Islet of Langerhans (tissue), 1 donor: ENCODE measurements around the gene IGF1R.

Experiments used
- FAIRE-seq: peaks from one replicate; lab custom pipeline; 2011; peaks lifted over from hg19 to GRCh38; lab: Jason Lieb, UNC

The IGF1R gene

DNA sequence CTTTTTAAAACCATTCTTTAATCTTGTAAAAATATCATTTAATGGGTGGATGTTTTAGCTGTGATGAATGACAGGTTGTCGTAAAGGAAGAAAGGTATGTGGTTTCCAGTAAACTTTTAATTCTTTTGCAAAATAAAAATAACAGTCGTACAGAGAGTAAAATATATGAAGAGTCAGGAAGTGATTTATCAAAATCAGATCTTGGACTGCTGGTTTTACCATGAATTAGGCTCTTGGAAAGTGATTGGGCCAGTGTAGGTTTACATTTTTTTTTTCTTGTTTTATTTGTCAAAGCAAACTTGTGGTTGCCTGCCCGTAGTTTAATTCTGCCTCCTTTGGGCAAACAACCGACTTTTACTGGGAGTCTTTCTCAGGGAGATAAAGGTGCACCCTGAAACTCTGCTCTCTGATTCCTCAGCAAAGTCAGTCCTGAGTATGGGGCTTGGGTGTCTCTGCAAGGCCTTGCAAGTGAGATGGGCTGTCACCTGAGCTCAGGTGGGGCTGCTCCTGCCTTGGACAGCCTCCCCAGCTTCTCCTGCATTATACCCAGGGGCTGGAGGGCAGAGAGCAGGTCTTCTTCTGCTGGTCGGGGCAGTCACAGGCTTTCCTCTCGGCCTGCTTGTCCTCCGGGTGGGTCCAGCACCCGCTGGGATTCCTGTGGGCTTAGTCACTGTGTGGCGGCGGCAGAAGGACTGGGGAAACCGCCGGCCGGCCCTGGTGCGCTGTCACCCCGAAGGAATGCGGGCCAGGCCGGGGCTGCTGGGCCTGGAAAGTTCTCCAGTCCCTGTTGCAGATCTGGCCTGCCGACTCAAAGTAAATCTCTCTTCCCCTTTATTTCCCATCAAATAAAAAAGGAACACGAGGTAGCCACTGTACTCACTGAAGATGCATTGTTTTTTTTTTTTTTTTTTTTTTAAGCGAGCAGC lies 79.0 kb downstream of the IGF1R start:
- FAIRE-seq, result no peak

DNA sequence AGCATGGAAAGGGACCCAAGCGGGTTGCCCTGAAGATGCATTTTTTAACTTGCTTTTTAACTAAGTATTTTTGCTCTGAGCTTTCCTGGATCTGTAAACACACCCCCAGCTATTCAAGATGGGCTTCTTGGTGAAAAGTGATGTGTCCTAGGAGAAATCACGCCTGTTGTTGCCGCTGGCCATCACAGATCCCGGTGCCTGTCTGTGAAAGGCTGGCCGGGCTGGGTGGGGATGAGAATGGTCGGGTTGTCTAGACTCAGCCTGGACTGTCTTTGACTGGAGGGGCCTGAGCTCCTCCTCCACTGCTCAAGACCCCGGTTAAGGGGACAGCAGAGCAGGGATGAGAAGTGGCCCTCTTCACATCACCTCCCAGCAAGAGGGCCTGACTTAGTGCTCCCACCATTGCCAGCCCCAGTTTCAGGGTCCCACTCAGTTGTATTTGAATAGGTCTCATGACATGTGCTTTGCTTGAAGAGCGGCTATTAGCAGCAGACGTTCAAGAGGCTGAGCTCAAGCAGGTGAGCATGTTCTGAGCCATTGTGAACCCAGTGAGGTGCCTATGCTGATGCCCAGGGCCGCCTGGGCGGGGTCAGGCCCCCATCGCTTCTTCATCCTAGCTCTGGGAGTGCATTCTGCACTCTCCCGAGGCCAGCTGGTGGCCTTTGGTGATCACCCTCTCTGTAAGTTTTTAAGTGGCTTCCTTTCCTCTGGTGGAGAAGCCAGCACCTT lies 79.9 kb downstream of the IGF1R start:
- FAIRE-seq, result no peak

DNA sequence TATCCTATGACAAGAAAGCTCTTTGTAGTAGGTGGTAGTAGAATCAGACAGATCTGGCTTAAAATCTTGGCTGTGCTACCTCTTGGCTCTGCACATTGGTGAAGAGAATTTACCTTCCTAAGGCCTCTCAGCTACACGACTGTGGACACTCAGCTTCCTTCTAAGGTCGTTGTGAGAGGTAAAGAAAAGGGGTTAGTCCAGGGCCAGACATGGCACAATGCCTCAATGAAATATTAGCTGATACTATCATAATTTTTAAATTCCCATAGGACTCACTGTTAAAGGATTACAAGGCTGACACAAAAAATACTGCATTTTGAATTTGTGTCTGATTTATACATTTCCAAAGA lies 80.4 kb downstream of the IGF1R start:
- FAIRE-seq, result no peak

DNA sequence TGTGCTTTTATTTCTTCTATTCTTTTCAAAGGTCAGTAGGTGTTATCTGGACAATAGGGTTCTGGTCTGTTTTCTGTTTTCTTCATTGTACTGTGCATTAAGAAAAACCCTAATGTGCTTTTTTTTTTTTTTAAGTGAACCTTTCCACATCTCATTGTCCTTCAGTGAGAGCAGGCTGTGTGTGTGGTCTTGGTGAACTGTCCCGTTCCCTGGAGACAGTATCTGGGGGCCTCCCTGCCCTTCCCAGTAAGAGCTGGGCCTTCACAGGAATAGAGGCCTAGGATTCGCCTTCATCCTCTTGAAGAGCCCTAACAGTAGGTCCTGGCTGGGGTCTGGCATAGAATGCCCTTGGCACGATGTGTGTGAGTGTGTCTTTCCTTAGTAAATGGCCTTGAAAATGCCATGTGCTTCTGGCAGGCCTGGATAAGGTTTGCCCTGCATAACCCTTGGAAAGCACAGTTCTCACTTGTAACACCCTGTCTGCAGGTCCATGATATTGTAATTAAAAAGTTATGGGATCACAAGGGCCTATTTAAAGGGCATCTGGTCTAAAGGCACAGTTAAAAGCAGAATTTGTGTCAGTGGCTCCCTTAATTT lies 81.2 kb downstream of the IGF1R start:
- FAIRE-seq, result no peak

DNA sequence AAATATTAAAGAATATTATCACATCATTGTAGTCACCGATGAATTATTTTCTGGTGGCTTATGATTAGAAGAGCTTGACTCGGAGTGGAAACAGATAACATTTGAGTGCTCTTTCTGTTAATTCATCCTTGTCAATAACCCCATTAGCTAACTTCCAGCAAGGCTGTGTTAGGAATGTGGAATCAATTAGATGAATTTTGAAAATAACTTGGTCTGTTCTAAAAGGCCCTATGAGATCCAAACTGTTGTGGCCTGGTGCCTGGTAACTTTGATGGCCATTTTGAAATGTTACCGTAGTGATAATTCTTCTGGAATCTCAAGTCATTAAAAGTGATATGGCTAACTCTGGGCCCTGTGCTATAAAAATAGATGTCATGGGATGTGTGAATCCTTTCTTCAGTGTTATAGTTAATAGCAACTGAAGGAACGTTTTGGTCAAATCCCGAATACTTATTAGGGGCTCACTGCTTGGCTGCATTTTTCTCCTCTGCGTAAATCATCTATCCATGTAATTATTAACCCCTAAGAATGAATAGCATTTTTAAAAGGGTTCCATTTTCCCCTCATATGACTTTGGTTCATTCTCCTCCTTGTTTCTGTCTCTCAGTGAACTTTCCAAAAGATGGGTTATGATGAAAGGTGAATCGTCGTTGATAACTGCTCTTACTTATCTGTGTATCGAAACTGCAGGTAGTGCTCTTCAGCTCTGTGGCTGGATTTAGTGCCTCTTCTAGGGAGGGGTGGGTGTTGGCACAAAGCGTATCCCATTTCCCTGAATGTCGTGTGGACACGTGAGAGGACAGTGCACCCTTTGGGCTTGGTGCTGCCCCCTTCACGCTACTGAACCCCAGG lies 82.7 kb downstream of the IGF1R start:
- no peak for FAIRE-seq

DNA sequence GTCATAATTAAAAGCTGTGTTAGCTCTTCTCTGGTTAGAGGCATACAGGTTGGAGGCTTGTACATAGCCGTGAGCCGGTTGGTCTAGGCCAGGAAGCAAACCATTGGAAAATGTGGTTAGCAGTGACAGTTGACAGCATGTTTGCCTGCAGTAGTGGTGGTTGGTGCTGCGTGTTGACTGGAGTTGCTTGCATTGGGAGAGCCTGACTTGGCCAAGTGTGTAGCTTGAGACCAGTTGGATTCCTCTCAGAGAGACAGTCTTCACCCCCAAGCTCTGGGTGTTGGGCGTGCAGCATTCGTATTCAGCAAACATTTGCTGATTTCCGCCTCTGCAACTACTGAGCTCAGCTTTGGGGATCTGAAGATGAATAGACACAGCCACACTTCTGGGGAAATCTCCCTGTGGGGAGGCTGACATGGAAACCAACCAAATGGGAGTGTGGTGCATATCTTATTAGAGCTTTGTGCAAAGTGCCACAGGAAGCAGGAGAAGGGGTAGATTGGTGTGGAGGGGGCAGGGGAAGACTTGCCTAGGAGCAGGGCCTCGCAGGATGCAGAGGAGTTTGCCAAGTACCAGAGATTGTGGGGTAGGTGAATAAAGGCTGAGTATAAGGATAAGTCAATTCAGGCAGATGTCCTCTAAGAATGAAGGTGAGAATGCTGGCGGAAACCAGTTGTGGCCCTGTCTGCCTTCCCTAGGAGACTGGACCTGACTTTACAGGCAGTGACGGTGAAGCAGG lies 83.5 kb downstream of the IGF1R start:
- FAIRE-seq, result no peak

DNA sequence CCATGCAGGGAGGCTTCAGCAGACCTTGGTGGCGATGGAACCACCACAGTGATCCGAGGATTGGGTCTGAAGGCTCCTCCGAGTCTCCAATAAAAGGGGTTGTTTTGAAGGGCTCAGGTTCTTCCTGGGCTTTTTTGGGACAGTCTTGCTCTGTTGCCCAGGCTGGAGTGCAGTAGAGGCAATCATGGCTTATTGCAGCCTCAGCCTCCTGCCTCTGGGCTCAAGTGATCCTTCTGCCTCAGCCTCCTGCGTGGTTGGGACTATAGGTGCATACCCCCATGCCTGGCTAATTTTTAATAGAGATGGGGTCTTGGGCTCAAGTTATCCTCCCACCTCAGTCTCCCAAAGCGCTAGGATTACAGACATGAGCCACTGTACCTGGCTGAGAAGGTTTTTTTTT lies 84.8 kb downstream of the IGF1R start:
- FAIRE-seq, result no peak

DNA sequence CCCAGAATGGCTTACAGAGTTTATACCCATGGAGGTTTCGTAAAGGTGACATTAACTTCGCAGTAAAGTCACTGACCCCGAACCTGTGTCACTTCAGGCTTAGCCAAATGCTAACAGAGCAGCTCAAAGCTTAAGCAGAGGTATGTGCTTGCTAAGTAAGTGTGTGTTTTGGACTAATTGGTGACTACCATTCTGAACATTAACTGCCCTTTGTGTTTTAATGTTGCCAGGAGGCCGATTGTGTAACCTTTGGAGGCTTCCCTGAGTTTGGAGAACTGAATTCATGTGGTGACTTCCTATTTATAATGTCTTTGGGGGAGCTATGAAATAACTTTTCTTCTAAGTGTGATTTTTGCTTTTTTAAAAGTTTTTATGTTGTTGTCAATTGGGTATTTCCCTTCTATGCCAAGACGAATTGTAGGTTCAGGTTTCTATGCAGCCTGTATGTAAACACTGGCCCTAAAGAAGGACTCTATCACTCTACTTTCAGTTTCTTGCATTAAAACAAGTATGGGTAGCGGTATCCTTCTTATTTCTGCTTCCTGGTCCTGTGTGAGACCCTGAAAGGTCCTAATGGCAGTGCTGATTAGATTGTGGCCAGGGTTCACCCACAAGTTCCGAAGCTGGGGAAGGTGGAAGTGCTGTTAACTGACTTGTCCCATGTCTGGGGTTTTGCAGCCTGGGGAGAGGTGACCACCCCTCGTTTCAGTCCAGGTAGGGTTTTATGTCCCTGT lies 86.3 kb downstream of the IGF1R start:
- FAIRE-seq, result no peak

DNA sequence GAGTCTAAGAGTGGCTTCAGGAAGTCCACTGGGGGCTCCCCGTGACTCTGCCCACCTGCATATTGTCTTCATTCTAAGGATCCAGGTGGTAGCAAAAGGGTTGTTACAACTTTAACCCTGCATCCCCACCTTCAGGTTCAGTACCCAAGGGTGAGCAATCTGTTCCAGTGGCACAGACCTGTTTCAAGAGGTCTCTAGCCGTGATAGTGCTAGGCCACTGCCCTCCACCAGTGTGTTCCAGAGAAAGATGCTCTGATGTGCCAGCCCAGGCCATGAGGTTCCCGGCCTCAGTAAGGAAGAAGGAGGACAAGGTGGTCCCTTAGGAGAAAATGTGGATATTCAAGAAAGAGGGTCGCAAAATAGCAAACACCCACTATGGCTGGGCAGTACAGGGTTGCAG lies 87.0 kb downstream of the IGF1R start:
- no peak for FAIRE-seq

- FAIRE-seq, result peak; percentile 36
Measured at GRCh38 chr15:98735895-98736617, 87.7 kb downstream of the IGF1R start.

GRCh38 chr15:98737159-98737558 lies 88.8 kb downstream of the IGF1R start:
- no peak for FAIRE-seq

DNA sequence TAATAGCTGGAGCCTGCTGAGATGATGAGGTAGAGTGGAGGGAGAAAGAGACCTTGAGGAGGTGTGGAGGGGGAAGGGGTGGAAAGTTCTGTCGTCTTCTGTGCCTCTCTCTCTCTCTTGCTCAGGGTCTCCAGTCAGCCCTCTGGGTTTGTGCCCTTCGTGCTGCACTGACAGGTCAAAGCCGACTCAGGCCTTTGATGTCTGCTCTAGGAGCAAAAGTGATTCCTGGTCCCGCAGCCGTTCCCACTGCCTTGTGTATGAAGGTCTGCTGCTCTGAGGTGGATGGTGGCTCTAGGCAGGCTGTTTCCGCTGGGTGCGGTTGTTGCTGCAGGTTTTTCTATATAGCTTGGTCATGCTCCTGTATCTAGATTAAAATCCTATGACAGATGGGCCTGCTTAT lies 89.4 kb downstream of the IGF1R start:
- no peak for FAIRE-seq

GRCh38 chr15:98738689-98739401 lies 90.5 kb downstream of the IGF1R start:
- FAIRE-seq, result no peak

DNA sequence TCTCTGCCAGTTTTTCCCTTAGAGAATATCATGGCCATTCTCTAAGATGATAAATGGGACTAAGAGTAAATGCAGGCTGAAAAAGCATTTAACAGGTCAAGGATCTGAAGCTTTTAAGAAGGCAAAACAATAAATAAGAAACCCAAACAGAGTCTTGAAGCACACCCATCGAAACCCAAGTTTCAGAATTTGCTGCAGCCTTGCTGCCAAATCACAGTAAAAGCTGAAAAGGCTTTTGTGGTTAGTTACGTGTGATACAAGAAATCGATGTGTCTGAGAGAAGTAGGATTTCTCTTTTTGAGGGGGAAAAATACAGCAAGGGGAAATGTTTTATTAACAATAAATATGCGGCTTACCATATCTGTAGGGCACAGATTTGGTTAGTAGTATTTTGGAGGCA lies 92.0 kb downstream of the IGF1R start:
- no peak for FAIRE-seq

- peak; percentile 56 for FAIRE-seq
Measured at GRCh38 chr15:98740963-98741362, 92.6 kb downstream of the IGF1R start.

GRCh38 chr15:98743177-98743576 lies 94.8 kb downstream of the IGF1R start:
- no peak for FAIRE-seq

DNA sequence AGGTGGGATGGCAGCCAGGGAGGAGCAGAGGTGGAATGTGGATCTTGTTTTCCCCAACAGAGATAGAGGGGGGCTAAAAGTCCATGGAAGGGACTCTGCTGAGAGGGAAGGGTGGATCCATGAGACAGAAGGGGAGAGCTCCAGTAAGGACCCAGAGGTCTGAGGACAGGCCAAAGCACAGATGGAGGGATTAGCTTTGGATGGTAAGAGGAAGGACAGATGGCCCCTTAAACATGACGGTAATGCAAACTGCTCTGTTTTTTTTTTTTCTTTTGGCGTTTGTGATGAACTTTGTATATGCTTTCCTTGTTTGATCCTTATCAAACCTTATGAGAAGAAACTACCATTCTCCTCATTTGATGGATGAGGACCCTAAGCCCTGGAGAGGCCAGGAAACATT lies 96.2 kb downstream of the IGF1R start:
- FAIRE-seq, result no peak

- FAIRE-seq, result no peak
Measured at GRCh38 chr15:98745179-98745578, 96.8 kb downstream of the IGF1R start.

GRCh38 chr15:98745650-98746374 lies 97.5 kb downstream of the IGF1R start:
- FAIRE-seq, result no peak
